Lung (tissue), 12 donors: ENCODE measurements around the gene PTPN3. TPM values are rescaled to one million over a fixed set of nuclear protein-coding genes. Genes with fewer than 3 reads are reported as not detected.

ENCODE experiments used
- ATAC-seq: fragments of 200-7000 bp; cut with Tn5 transposase; one replicate; pipeline ENCODE4 v1.9.1; 2020; ENCODE audit warnings: moderate number of reproducible peaks; ENCODE audit not compliant: insufficient read depth, low FRiP score
- DNase-seq, 3 donors: peaks; one replicate each; pipeline ENCODE4 v3.0.0-alpha.2; 2013 to 2017
- H3K27ac ChIP-seq, 2 donors: one replicate each; pipeline ENCODE4 v1.5.1; 2013; ENCODE audit warnings: mild to moderate bottlenecking in 2 of 2, moderate library complexity in 2 of 2, control low read depth in 1 of 2, inconsistent platforms in 1 of 2, low read depth in 1 of 2, low read length in 1 of 2
- H3K27me3 ChIP-seq, 3 donors: one replicate each; pipeline ENCODE4 v1.5.1; 2013; ENCODE audit warnings: low read length in 2 of 3; ENCODE audit not compliant: control insufficient read depth in 3 of 3, insufficient read depth in 3 of 3
- H3K36me3 ChIP-seq, 4 donors: one replicate each; pipeline ENCODE4 v1.5.1; 2013; ENCODE audit warnings: low read length in 4 of 4, mild to moderate bottlenecking in 1 of 4, moderate library complexity in 1 of 4; ENCODE audit not compliant: control insufficient read depth in 4 of 4, insufficient read depth in 4 of 4
- H3K4me1 ChIP-seq, 5 donors: one replicate each; pipeline ENCODE4 v1.5.1; 2013; ENCODE audit warnings: low read length in 5 of 5, mild to moderate bottlenecking in 2 of 5, moderate library complexity in 1 of 5; ENCODE audit not compliant: control insufficient read depth in 5 of 5, insufficient read depth in 5 of 5
- H3K4me3 ChIP-seq: one replicate; pipeline ENCODE4 v1.5.1; 2013; ENCODE audit warnings: mild to moderate bottlenecking, control low read depth, moderate library complexity
- H3K9ac ChIP-seq, 2 donors: one replicate each; pipeline ENCODE4 v1.5.1; 2013; ENCODE audit warnings: low read length in 2 of 2, control low read depth in 1 of 2; ENCODE audit not compliant: insufficient read depth in 1 of 2
- H3K9me3 ChIP-seq, 4 donors: one replicate each; pipeline ENCODE4 v1.5.1; 2013; ENCODE audit warnings: low read length in 3 of 4, mild to moderate bottlenecking in 1 of 4, moderate library complexity in 1 of 4; ENCODE audit not compliant: control insufficient read depth in 4 of 4, insufficient read depth in 3 of 4
- WGBS, 2 donors: extraction: QIAGEN DNeasy Blood & Tissue Kit; methylation state at CpG; one replicate each; pipeline ENCODE4 v1.1.7; 2013; 5-methylcytosine and 5-hydroxymethylcytosine counted together
- polyA plus RNA-seq, 2 donors: library from polyadenylated mRNA; stranded (reverse); fragments of 200-250 nt; gene quantifications; one replicate each; pipeline ENCODE4 v1.2.1, GENCODE V29; 2013
- total RNA-seq, 2 donors: library from RNA; depleted of rRNA in 1 of 2; stranded (reverse); fragments of >200 nt in 1 of 2; gene quantifications; one replicate each; pipeline ENCODE4 v1.2.1, GENCODE V29; 2014 to 2021
- TF ChIP-seq, protein P1 (sequence below): IDR thresholded peaks from 2 replicates; pipeline ENCODE4 v1.5.1; 2012; ENCODE audit warnings: mild to moderate bottlenecking; ENCODE audit errors: control extremely low read depth, extremely low read depth
- donor health status: control.
- donor health status: control.
- donor health status: Bipolar disorder and iron deficiency.
- donor health status: healthy.
- donor health status: DM: yes; HTN: yes; CAD: no.

PTPN3 gene
- total and polyA plus RNA-seq, 4 donors, result 5.7 to 16.9 (median 11.2) TPM

GRCh38 chr9:109418827-109419226 is 79.3 kb downstream of the PTPN3 start:
- Histone ChIP-seq H3K9me3 (no peaks in the 10 kb centered on the region), H3K36me3 (peaks cover 0 to 4% (median 2%) of the 10 kb centered on the region in 4 donors), H3K4me1 (no peaks in the 10 kb centered on the region), H3K27me3 (no peaks in the 10 kb centered on the region), H3K9ac (no peak overlapping the region), H3K27ac (no peak overlapping the region), H3K4me3 (no peak overlapping the region)
- DNase-seq (no peak), ATAC-seq (no peak)
- WGBS, 2 donors, result 55 to 67% methylated on average over 6 of the region's 6 CpGs
- TF ChIP-seq, protein P1, sequence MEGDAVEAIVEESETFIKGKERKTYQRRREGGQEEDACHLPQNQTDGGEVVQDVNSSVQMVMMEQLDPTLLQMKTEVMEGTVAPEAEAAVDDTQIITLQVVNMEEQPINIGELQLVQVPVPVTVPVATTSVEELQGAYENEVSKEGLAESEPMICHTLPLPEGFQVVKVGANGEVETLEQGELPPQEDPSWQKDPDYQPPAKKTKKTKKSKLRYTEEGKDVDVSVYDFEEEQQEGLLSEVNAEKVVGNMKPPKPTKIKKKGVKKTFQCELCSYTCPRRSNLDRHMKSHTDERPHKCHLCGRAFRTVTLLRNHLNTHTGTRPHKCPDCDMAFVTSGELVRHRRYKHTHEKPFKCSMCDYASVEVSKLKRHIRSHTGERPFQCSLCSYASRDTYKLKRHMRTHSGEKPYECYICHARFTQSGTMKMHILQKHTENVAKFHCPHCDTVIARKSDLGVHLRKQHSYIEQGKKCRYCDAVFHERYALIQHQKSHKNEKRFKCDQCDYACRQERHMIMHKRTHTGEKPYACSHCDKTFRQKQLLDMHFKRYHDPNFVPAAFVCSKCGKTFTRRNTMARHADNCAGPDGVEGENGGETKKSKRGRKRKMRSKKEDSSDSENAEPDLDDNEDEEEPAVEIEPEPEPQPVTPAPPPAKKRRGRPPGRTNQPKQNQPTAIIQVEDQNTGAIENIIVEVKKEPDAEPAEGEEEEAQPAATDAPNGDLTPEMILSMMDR, result no peak

GRCh38 chr9:109417585-109418544 is 80.2 kb downstream of the PTPN3 start:
- ATAC-seq, result no peak
- Histone ChIP-seq H3K9me3 (no peaks in the 10 kb centered on the region), H3K36me3 (peaks cover 0 to 4% (median 2%) of the 10 kb centered on the region in 4 donors), H3K4me1 (no peaks in the 10 kb centered on the region), H3K27ac (no peak overlapping the region), H3K9ac (no peak overlapping the region), H3K4me3 (no peak overlapping the region), H3K27me3 (no peaks in the 10 kb centered on the region)
- TF ChIP-seq, protein P1, result no peak
- WGBS, 2 donors, result 84% methylated on average over 6 of the region's 6 CpGs
- DNase-seq, result no peak

GRCh38 chr9:109417054-109417453 is 81.1 kb downstream of the PTPN3 start:
- no peak overlapping the region for H3K4me3 ChIP-seq
- no peak for DNase-seq
- H3K36me3 ChIP-seq, result peaks cover 0 to 4% (median 2%) of the 10 kb centered on the region in 4 donors
- TF ChIP-seq, protein P1, result no peak
- ATAC-seq, result no peak
- no peaks in the 10 kb centered on the region for H3K9me3 ChIP-seq
- no peak overlapping the region for H3K9ac ChIP-seq
- WGBS, 2 donors, result 87 to 90% methylated on average over 8 of the region's 8 CpGs
- no peaks in the 10 kb centered on the region for H3K4me1 ChIP-seq
- no peaks in the 10 kb centered on the region for H3K27me3 ChIP-seq
- H3K27ac ChIP-seq, result no peak overlapping the region
